COR-L47 (cell line): Measurements from ENCODE around the gene CDK6.

ENCODE experiments used
- DNase-seq: peaks from one replicate; lab custom pipeline; 2025; lab: John Stamatoyannopoulos, UW

The CDK6 gene

DNA sequence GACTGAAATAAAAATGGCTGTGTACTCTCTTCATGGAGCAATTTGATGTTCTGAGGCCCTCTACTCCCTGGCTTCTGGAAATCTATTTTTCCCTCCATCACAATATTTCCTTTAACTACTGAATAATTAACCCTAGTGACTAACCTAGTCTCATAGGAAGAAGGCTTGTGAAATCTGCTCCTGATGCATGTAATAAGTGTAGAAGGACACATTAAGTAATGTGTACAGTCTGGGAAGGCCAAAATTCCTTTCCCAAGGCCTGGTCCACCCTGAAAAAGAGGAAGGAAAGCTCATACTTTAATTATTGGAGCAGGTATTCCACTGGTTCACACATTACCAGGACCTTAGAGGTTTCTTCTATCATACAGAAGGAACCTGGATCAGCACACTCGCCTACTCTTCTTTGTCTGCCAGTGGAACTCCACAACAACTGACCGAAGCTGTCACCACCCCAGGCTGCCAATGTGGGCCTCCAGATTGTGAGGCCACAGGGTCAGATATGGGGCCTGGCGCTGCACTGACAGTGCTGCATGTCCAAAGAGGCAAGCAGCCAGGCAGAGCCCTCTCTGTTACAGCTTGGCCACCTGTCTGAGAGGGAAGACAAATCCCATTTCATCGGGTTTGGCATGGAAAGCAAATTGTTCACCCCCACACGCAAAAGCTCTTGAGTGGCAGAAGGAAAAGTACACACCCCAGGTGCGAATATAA lies 191.8 kb downstream of the CDK6 start:
- no peak for DNase-seq

DNA sequence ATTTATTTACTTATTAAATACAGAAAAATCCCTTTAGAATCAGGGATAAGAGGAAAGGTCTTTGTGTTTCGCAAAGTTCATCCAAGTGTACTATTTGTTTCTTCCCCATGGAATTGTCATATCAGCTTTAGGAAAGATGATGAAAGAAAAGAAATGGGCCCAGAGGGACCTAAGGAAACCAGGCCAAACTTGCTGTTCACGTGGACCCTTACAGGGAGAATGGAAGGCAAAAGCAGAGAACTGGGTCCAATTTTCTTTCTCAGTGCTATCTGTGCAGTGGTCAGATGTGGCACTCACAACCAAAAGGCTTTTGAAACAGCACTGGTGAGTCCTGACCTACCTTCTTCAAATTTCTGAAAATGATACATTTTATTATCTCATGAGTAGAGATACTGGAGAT lies 192.6 kb downstream of the CDK6 start:
- no peak for DNase-seq

DNA sequence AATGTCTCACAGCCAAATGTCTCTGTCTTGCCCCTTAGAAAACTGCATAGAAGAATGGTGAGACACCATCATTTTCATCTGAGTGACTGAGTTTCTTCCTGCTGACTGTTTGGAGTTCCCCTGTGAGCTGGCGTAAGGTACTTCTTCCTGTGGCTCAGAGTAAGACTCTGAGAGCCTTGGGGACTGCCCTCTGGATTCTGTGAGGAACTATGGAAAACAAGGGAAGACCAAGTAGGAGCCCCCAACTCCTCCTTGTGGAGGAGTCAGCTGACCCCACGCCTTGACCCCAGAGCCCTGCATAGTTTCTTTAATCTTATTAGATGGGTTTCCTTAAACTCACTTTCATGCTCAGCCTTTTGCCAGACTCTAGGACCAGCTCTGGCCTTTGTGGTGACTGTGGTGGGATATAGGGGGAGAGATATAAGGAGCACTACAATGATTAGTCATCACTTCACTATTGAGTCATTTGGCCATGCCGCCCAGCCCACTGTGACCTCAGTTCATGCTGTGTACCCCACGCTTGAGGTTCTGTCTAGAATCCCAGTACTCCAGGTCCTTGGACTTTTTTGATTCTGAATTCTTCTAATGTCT lies 194.4 kb downstream of the CDK6 start:
- no peak for DNase-seq

DNA sequence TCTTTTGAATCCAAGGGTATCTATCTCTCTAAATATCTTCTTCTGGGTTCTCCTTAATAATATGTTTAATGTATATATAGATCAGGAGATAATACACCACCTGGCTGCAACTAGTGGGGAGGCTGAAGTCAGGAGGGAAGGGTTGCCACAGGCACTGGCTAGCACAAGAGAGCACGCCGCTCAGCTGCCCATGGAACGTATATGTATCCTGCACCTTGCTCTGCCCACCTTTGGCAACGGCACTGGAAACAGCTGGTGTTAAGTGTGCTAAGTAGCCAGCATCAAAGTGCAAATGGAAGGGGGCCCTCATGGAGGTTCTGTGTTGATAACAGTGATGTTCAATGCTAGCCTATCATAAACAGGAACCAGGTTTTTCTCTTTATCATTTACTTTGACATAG lies 196.4 kb downstream of the CDK6 start:
- no peak for DNase-seq

- no peak for DNase-seq
Observed at GRCh38 chr7:92639213-92639896, 197.0 kb downstream of the CDK6 start.

DNA sequence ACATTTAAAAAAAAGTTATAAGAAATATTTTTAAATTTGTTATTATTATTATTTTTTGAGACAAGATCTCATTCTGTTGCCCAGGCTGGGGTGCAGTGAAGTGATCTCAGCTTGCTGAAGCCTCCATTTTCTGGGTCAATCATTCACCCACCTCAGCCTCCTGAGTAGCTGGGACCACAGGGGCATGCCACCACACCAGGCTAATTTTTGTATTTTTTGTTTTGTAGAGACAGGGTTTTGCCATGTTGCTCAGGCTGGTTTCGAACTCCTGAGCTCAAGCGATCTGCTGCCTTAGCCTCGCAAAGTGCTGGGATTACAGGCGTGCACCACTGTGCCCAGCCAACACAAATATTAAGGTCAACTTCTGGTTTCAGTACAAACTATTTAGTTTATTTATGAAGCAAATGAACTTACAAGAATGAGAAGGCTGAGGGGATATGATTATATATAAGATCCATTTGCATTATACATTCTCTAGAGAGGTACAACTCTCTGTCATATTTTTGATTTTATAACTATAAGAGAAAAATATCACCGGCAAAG lies 200.3 kb downstream of the CDK6 start:
- DNase-seq: no peak

- DNase-seq: no peak
Observed at GRCh38 chr7:92635538-92635937, 200.8 kb downstream of the CDK6 start.

DNA sequence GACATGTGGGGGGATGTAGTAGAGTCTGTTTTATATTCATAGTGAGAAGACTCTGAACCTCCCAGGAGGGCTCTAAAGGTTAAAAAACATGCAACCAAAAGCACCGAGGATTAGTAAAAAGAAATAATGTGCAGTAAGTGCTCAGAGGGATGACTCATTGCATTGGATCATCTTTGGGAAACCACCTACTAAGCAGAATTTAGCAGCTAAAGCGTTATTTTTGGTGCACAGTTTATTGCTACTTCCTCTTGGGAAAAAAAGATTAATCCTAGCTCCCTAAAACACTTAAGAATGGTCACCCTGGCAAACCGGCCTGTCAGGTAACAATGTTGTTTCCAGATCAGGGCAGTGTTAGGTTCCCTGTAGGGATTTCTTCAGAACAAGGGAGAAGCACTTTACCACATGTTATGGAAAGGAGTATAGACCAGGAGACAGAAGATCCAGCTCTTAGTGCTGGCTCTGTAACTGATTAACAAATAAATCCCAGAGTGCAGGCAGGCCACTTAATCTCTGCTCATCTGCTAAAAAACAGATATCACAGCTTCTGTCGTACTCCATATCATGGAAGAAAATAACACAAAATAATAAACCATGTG lies 201.4 kb downstream of the CDK6 start:
- DNase-seq: no peak

DNA sequence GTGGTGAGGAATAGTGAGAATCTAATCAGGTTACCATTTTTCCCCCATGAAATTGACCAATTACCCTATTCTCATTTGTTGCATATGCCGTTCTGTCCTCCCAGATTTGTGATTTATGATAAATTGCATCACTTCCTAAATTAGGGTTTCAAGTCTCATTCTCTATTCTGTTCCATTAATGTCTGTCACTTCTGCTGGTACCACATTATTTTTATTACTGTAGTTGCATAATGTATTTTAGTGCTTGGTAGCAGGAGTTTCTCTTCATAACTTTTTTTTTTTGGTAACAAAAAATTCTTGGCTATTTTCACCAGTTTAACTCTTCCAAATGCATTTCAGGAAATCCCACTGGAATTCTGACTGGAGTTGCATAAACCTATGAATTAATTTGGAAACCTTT lies 202.2 kb downstream of the CDK6 start:
- no peak for DNase-seq

- no peak for DNase-seq
Observed at GRCh38 chr7:92633211-92633906, 203.0 kb downstream of the CDK6 start.

GRCh38 chr7:92632791-92633190 lies 203.6 kb downstream of the CDK6 start:
- no peak for DNase-seq

DNA sequence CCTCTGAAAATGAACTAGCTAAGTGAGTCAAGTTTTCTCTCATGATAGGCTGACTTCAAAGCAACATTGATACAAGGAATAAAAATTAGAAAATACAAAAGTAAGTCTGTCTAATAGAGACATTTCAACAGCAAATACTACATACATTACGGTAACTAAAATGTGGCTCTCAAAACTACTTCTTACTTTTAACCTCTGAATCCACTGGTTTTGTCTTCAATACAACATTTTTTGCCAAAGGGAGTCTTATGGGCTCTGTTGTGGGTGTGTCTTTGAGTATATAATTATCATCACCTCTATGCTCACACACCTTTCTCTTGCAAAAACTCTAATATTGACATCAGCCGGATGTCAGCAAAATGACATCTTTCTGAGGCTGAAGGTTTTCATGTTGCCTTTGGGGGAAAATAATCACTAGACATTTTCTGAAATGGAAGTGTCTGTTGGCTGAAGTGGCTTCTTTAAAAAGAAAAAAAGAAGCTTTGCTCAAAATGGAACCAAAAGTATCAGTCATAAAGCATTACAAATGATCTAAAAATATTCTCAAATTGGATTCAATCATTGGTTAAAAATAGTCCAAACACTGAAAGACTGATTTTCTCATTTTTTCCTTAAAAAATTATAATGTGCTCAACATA lies 204.4 kb downstream of the CDK6 start:
- DNase-seq: no peak

- DNase-seq: no peak
Observed at GRCh38 chr7:92631067-92631849, 205.1 kb downstream of the CDK6 start.

- no peak for DNase-seq
Observed at GRCh38 chr7:92629779-92630178, 206.6 kb downstream of the CDK6 start.

GRCh38 chr7:92627956-92628355 lies 208.4 kb downstream of the CDK6 start:
- no peak for DNase-seq

- DNase-seq: no peak
Observed at GRCh38 chr7:92626281-92626809, 210.0 kb downstream of the CDK6 start.

- no peak for DNase-seq
Observed at GRCh38 chr7:92625617-92626016, 210.8 kb downstream of the CDK6 start.

DNA sequence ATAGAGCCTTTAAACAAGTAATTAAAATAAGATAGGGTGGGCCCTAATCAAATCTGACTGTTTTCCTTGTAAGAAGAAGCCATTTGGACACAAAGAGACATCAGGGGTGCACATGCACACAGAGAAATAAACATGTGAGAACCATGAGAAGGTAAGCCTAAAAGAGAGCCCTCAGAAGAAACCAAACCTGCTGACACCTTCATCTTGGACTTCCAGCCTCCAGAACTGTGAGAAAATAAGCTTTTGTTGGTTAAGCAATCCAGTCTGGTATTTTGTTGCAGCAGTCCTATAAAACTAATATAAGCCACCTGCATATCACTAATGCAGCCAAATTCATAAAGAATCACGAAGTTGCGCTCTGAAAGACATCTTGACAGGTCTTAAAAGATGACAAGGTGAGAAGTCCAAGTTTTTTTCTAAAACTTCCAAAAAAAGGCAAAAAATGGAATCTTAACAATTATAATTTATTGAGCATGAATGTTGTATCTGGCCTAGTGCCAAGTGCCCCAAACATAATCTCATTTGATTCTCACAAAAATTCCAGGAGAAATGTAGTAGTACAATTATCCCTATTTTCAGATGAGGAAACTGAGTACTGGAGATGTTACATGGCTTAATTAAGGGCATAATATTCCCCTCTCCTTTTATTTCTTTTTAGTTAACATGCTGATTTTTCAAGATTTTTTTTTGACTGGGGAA lies 211.9 kb downstream of the CDK6 start:
- no peak for DNase-seq

GRCh38 chr7:92623544-92623943 lies 212.8 kb downstream of the CDK6 start:
- DNase-seq: peak; percentile 19

DNA sequence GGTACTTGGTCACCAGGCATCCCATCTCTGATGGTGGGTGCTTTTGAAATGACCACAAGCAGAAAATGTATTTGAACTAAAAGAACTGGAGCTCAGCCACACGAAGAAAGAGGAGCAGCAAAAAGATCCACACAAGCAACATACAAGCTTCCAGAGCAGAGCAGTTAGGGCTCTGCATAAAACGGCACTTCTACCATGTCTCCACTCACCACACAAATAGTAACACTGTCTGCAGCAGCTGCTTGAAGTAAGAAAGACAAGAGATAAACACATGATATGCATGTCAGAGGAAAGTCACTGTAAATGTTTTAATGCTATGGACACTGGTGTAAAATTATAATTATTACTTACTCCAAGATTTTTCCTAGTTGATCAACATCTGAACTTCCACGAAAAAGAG lies 213.7 kb downstream of the CDK6 start:
- no peak for DNase-seq
